ENCODE measurements around the gene CENPH.
"Not testable (repeated sequence)": the region's sequence is repeated elsewhere in the genome, so short reads cannot be mapped to it uniquely, and the experiment has no call there.

The CENPH gene

GRCh38 chr5:69252437-69252836, 63.1 kb downstream of the CENPH start:
- Mint-ChIP-seq H3K4me1 (no peaks in the 10 kb centered on the region), H3K36me3 (ENCODE audit: low read depth) (peaks cover 18% of the 10 kb centered on the region), H3K4me3 (no peak overlapping the region), H3K27ac (no peak overlapping the region), H3K9me3 (no peaks in the 10 kb centered on the region), H3K27me3 (no peaks in the 10 kb centered on the region)
- ATAC-seq: no peak
- no peak for DNase-seq

- H3K27ac Mint-ChIP-seq, H3K9me3 Mint-ChIP-seq, H3K4me1 Mint-ChIP-seq, DNase-seq, ATAC-seq, H3K27me3 Mint-ChIP-seq, H3K4me3 Mint-ChIP-seq: not testable (repeated sequence)
- peaks cover 22% of the 10 kb centered on the region for H3K36me3 Mint-ChIP-seq (ENCODE audit: low read depth)
Measured at GRCh38 chr5:69255940-69256339, 66.6 kb downstream of the CENPH start.

- no peak for DNase-seq
- Mint-ChIP-seq H3K27me3 (no peaks in the 10 kb centered on the region), H3K9me3 (no peaks in the 10 kb centered on the region), H3K36me3 (ENCODE audit: low read depth) (peaks cover 29% of the 10 kb centered on the region), H3K4me1 (no peaks in the 10 kb centered on the region), H3K27ac (no peak overlapping the region), H3K4me3 (no peak overlapping the region)
- no peak for ATAC-seq
Measured at GRCh38 chr5:69257577-69257976, 68.2 kb downstream of the CENPH start.

Data from activated naive CD8-positive, alpha-beta T cell treated with anti-CD3 and anti-CD28 coated beads, Interleukin-2, amount 50 U/mL, for 24 hours (primary cell).